ENCODE measurements around the gene CDH20. TPM values are rescaled to one million over a fixed set of nuclear protein-coding genes. Genes with fewer than 3 reads are reported as not detected.

The CDH20 gene
- total and polyA plus RNA-seq, 2 of the 13 experiments (the other 11 are each of a cell fraction or from before 2014, with no cell fraction given) = not detected

GRCh38 chr18:61464551-61465142 lies 131.4 kb downstream of the CDH20 start (continued):
- no peak for TF ChIP-seq SKIL (CRISPR knock-in tag; IDR thresholded peaks at IDR 0.05; ENCODE audit: borderline replicate concordance)

DNA sequence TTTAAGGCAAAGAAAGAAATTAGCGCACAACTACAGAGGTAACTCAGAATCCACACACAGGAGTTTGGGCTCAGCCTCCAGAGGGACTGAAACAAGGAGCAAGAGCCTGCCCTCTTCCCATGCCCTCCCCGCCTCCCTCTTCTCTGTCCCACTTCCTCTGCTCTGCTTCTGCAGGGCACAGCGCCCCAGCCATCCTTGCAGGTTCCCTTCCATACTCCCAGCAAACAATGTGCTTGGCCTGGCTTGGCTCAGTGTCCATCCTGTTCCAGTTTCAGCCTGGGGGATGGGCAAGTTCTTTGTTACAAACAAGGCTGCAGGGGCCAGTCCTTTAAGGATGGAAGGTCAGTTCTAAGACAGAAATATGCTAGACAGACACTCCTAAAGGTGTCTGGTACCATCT lies 133.5 kb downstream of the CDH20 start:
- Histone ChIP-seq H3K4me3 (replicated peaks in 1 of 3; ENCODE audit: insufficient read depth in 1 of 3, low read depth in 2 of 3, low read length in 3 of 3) (no peak overlapping the region), H3K4me2 (ENCODE audit: low read depth, low read length) (no peak overlapping the region), H3K9ac (ENCODE audit: insufficient read depth, low read depth, low read length) (no peak overlapping the region), H3K36me3 (replicated peaks in 1 of 2; ENCODE audit: control insufficient read depth in 1 of 2, insufficient read depth in 2 of 2, low read length in 2 of 2) (no peaks in the 10 kb centered on the region), H3K27ac (ENCODE audit: extremely low read length, insufficient read depth, low read length) (no peak overlapping the region), H3K27me3 (ENCODE audit: control insufficient read depth in 1 of 2, insufficient read depth in 2 of 2, low read length in 2 of 2) (peaks cover 0 to 2% of the 10 kb centered on the region in 2 experiments; a peak in 1 of 5 replicates), H3K9me3 (ENCODE audit: low read length) (no peaks in the 10 kb centered on the region), H3K4me1 (ENCODE audit: insufficient read depth, low read length) (no peaks in the 10 kb centered on the region), H4K20me1 (ENCODE audit: insufficient read depth, low read length) (no peaks in the 10 kb centered on the region), H2AFZ (ENCODE audit: low read length) (no peak overlapping the region), H3K79me2 (ENCODE audit: insufficient read depth, low read length) (no peaks in the 10 kb centered on the region)
- BruUV-seq (replicated peaks) = no TSS peak
- 4% methylated on average over 3 of the region's 3 CpGs for WGBS (ENCODE audit: low lambda C conversion rate)
- DNase-seq (ENCODE audit: low spot score) = no peak
- in situ Hi-C loops (cut with HindIII; ENCODE audit: extremely low pct_ligation_motif_present, low pct_unique_long_range_greater_than_20kb) = no loop called here
- no peak for TF ChIP-seq ZBTB7B (CRISPR knock-in tag; IDR thresholded peaks at IDR 0.05)
- no peak for TF ChIP-seq CENPT (CRISPR knock-in tag; IDR thresholded peaks at IDR 0.05; ENCODE audit: low read depth)
- no peak for TF ChIP-seq REXO4 (CRISPR knock-in tag; IDR thresholded peaks at IDR 0.05; ENCODE audit: borderline replicate concordance)
- CTCF ChIA-PET (ENCODE audit: low intra/inter-chr PET ratio, low total read pairs) = no interaction called here
- no peak for ATAC-seq
- no peak for FAIRE-seq
- POLR2A ChIA-PET = no interaction called here
- intact Hi-C loops (cut with micrococcal nuclease; ENCODE audit: unreplicated experiment) = no loop called here
